GM19023 (cell line): Measurements from ENCODE around the gene MRGPRG.
"Not testable (repeated sequence)": the region's sequence is repeated elsewhere in the genome, so short reads cannot be mapped to it uniquely, and the experiment has no call there.

Source experiments
- ATAC-seq: cut with Tn5 transposase; IDR thresholded peaks from one replicate; pipeline ENCODE4 v1.9.1; 2021; ENCODE audit warnings: mild to moderate bottlenecking, moderate library complexity; ENCODE audit not compliant: unreplicated experiment

MRGPRG gene

GRCh38 chr11:3218483-3219280, at the start of gene MRGPRG:
MRGPRG (minus strand) TSS chr11:3218813; CDS start chr11:3218813, 0 bp downstream.
- ATAC-seq, result no peak

- ATAC-seq, result not testable (repeated sequence)
These were observed 43.9 kb upstream of the MRGPRG start for GRCh38 chr11:3262548-3262947.

- ATAC-seq, result not testable (repeated sequence)
These were observed 43.2 kb upstream of the MRGPRG start for GRCh38 chr11:3261831-3262230.

GRCh38 chr11:3257509-3257908, 38.9 kb upstream of the MRGPRG start:
- ATAC-seq, result not testable (repeated sequence)

- not testable (repeated sequence) for ATAC-seq
These were observed 36.6 kb upstream of the MRGPRG start for GRCh38 chr11:3255241-3255640.

GRCh38 chr11:3254773-3255172, 36.2 kb upstream of the MRGPRG start:
- ATAC-seq, result not testable (repeated sequence)

GRCh38 chr11:3245071-3245470, 26.5 kb upstream of the MRGPRG start:
- ATAC-seq, result no peak

- no peak for ATAC-seq
These were observed 25.3 kb upstream of the MRGPRG start for GRCh38 chr11:3243880-3244279.

- ATAC-seq, result no peak
These were observed 18.5 kb upstream of the MRGPRG start for GRCh38 chr11:3237119-3237518.

- no peak for ATAC-seq
These were observed 16.2 kb upstream of the MRGPRG start for GRCh38 chr11:3234846-3235245.

- no peak for ATAC-seq
These were observed 14.3 kb upstream of the MRGPRG start for GRCh38 chr11:3232956-3233355.

GRCh38 chr11:3231851-3232744, 13.5 kb upstream of the MRGPRG start, which contains the start of gene MRGPRE:
MRGPRE (minus strand) TSS chr11:3232417; CDS start chr11:3228799, 3,618 bp downstream.
- ATAC-seq, result no peak

GRCh38 chr11:3231550-3231850, 12.9 kb upstream of the MRGPRG start:
- no peak for ATAC-seq

- ATAC-seq, result no peak
These were observed 12.3 kb upstream of the MRGPRG start for GRCh38 chr11:3230636-3231549.

- no peak for ATAC-seq
These were observed 11.3 kb upstream of the MRGPRG start for GRCh38 chr11:3229673-3230630.

- ATAC-seq, result no peak
These were observed 9.8 kb upstream of the MRGPRG start for GRCh38 chr11:3228445-3228829.

GRCh38 chr11:3227568-3228444, 9.2 kb upstream of the MRGPRG start:
- no peak for ATAC-seq

GRCh38 chr11:3226846-3227567, 8.4 kb upstream of the MRGPRG start:
- ATAC-seq, result no peak
